K562 (cell line): Measurements from ENCODE around the gene NOL12. TPM values are rescaled to one million over a fixed set of nuclear protein-coding genes. Genes with fewer than 3 reads are reported as not detected.

Source experiments
- ATF4 ChIP-seq: fragments of 450-650 bp; formaldehyde crosslinking; IDR thresholded peaks from 2 replicates; pipeline ENCODE4 v1.4.0; 2022; ENCODE audit warnings: mild to moderate bottlenecking, moderate library complexity
- BRD4 ChIP-seq: fragments of 200-600 bp; sonication (generic); IDR thresholded peaks from 2 replicates; pipeline ENCODE4 v1.6.1; 2017; ENCODE audit warnings: inconsistent platforms
- CHAMP1 ChIP-seq: fragments of 450-650 bp; IDR thresholded peaks from 2 replicates; pipeline ENCODE4 v1.6.1; 2016; ENCODE audit warnings: mild to moderate bottlenecking
- CTCFL ChIP-seq: IDR thresholded peaks from 2 replicates; pipeline ENCODE4 v1.6.1; 2011; ENCODE audit warnings: borderline replicate concordance, low read depth, mild to moderate bottlenecking, moderate library complexity, low read length; ENCODE audit not compliant: insufficient read depth, poor library complexity, severe bottlenecking
- ESRRB ChIP-seq: fragments of 250-450 bp; sonication (Bioruptor Pico); IDR thresholded peaks from 2 replicates; pipeline ENCODE4 v1.5.0; 2020; ENCODE audit warnings: mild to moderate bottlenecking, moderate library complexity, borderline replicate concordance
- EZH2 ChIP-seq: IDR thresholded peaks from 2 replicates; pipeline ENCODE4 v1.6.1; 2012; ENCODE audit warnings: low read depth, mild to moderate bottlenecking, inconsistent platforms, low read length, borderline replicate concordance
- MEIS2 ChIP-seq: fragments of 450-650 bp; IDR thresholded peaks from 2 replicates; pipeline ENCODE4 v1.6.1; 2014; ENCODE audit warnings: mild to moderate bottlenecking; ENCODE audit not compliant: partially characterized antibody
- NBN ChIP-seq: fragments of 450-650 bp; IDR thresholded peaks from 2 replicates; pipeline ENCODE4 v1.6.1; 2016; ENCODE audit warnings: low read depth, mild to moderate bottlenecking
- NCOA2 ChIP-seq, 2 experiments: fragments of 450-650 bp; IDR thresholded peaks; 2 replicates each; pipeline ENCODE4 v1.6.1; 2018; ENCODE audit warnings: mild to moderate bottlenecking in 2 of 2, moderate library complexity in 1 of 2; ENCODE audit not compliant: partially characterized antibody in 2 of 2
- NELFE ChIP-seq: IDR thresholded peaks from 2 replicates; pipeline ENCODE4 v1.6.1; 2011; ENCODE audit warnings: mild to moderate bottlenecking; ENCODE audit not compliant: insufficient read depth, insufficient read length
- PHB2 ChIP-seq: fragments of 450-650 bp; IDR thresholded peaks from 2 replicates; pipeline ENCODE4 v1.6.1; 2017; ENCODE audit warnings: low read depth
- PKNOX1 ChIP-seq: fragments of 450-650 bp; IDR thresholded peaks from 2 replicates; pipeline ENCODE4 v1.6.1; 2016
- SAFB ChIP-seq: fragments of 200-400 bp; formaldehyde crosslinking; IDR thresholded peaks from 2 replicates; pipeline ENCODE4 v1.6.1; 2017; ENCODE audit warnings: low read depth, low read length, borderline replicate concordance
- TEAD4 ChIP-seq, 2 experiments: sonication (generic) in 1 of 2; formaldehyde crosslinking in 1 of 2; IDR thresholded peaks; 2 replicates each; pipeline versions ENCODE4 v1.6.1 to v1.8.0; 2012 to 2022; ENCODE audit warnings: borderline replicate concordance in 1 of 2, inconsistent platforms in 1 of 2, low read length in 1 of 2, mild to moderate bottlenecking in 1 of 2, missing genetic modification reagents in 1 of 2
- THRB ChIP-seq: fragments of 450-650 bp; formaldehyde crosslinking; conservative IDR thresholded peaks from 2 replicates; pipeline ENCODE4 v1.4.0; 2022; ENCODE audit warnings: mild to moderate bottlenecking, missing genetic modification characterization
- ZBTB5 ChIP-seq: fragments of 450-650 bp; IDR thresholded peaks from 2 replicates; pipeline ENCODE4 v1.6.1; 2017; ENCODE audit warnings: antibody characterized with exemption
- ZEB2 ChIP-seq: fragments of 450-650 bp; IDR thresholded peaks from 2 replicates; pipeline ENCODE4 v1.6.1; 2016
- polyA plus RNA-seq, 8 experiments: library from polyadenylated mRNA; depleted of rRNA in 4 of 8; stranded (reverse) in 5 of 8; unstranded in 3 of 8; fragments of >200 nt; fragmentation: Nextera tagmentation in 2 of 8; fragmentation: Illumina TruSeq in 1 of 8; extraction: Ambion mirVana in 2 of 8; extraction: Trizol in 1 of 8; gene quantifications; 2 replicates each; pipeline versions ENCODE4 v1.2.1 to v1.2.3, GENCODE V29; 2011 to 2014; ENCODE audit warnings: inconsistent platforms in 1 of 8, missing spikeins in 1 of 8
- total RNA-seq, 7 experiments: library from RNA; depleted of rRNA in 6 of 7; stranded (reverse); fragments of >200 nt in 6 of 7; fragmentation: Illumina TruSeq in 2 of 7; extraction: Trizol in 2 of 7; gene quantifications; 2 replicates each; pipeline versions ENCODE4 v1.2.1 to v1.2.3, GENCODE V29; 2011 to 2021; ENCODE audit warnings: low replicate concordance in 1 of 7

Gene NOL12
- total and polyA plus RNA-seq, 9 of the 15 experiments (the other 6 are each of a cell fraction or from before 2014, with no cell fraction given), result 2.8 to 40.9 (median 28.5) TPM

GRCh38 chr22:37676736-37677492 is 9.2 kb upstream of the NOL12 start (continued):
- TF ChIP-seq CHAMP1, result no peak
- no peak for TF ChIP-seq ZBTB5
- no peak for TF ChIP-seq TEAD4 (IDR thresholded peaks at IDR 0.05; ENCODE audit: low read length)
- no peak for TF ChIP-seq TEAD4 (CRISPR knock-in tag; IDR thresholded peaks at IDR 0.05; ENCODE audit: borderline replicate concordance)
- no peak for TF ChIP-seq ATF4
- TF ChIP-seq EZH2, result no peak
- TF ChIP-seq NCOA2 (IDR thresholded peaks at IDR 0.05; ENCODE audit: partially characterized antibody in 2 of 2), result no peak
- TF ChIP-seq MEIS2, result no peak
- no peak for TF ChIP-seq NBN
- no peak for TF ChIP-seq NELFE
- TF ChIP-seq ESRRB (CRISPR knock-in tag), result no peak
- TF ChIP-seq ZEB2, result no peak
- no peak for TF ChIP-seq SAFB
- TF ChIP-seq PKNOX1, result no peak; the same call in none of the 2 replicates
- no peak for TF ChIP-seq CTCFL
- TF ChIP-seq BRD4, result no peak
- no peak for TF ChIP-seq PHB2
- no peak for TF ChIP-seq THRB (CRISPR knock-in tag)
